Raji (cell line): ENCODE results near the gene GRP.

ENCODE experiments used
- POLR2A ChIP-seq: IDR thresholded peaks from 2 replicates; pipeline ENCODE4 v1.6.1; 2011; ENCODE audit warnings: low read depth, low read length, control low read depth; ENCODE audit not compliant: insufficient read depth

The GRP gene

DNA sequence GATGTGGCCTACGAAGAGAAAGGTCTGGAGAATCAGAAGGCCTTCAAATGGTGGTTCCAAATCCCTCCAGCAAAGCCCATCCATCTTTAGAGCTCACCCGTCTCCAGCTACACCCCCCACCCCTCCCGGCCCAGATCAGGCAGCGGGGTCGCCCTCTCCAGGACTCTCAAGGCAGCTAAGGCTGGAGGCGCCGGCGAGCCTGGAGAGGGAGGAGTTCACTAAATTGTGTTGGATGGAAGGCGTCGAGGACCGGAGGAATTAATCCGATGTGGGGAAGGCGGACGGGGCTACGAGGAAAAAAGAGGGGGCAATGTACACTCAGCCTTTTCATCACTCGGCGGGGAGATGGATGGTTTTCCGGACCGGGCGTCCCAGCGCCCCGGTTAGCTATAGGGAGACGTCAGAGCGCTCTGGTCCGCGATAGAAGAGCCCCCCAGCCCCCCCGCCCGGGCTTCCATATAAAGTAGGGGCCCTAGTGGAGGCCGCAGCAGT lies at the start of gene GRP:
GRP (plus strand) TSS at position 487 of the 492 bp plus-strand sequence. CDS start 108 bp downstream, outside the sequence.
- no peak for TF ChIP-seq POLR2A

DNA sequence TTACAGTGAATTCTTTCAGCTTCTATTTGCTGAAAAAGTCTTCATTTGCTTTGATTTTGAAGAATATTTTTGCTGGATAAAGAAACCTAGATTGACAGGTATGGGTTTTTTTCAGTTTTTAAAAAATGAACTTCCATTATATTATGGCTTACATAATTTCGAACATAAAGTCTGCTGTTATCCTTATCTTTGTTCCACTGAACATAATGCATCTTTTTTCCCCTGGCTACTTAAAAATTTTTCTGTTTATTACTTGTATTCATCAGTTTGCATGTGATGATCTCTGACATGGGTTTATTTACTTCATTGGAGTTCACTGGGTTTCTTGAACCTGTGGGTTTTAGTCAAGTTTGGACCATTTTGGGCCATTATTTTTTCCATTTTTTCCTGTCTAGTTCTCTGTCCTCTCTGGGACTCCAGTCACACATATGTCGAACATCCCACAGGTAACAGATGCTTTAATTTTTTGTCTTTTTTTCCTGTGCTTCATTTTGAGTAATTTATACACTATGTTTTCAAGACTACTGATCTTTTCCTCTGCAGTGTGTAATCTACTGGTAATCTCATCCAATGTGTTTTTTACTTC lies 47.2 kb upstream of the GRP start:
- TF ChIP-seq POLR2A: no peak

DNA sequence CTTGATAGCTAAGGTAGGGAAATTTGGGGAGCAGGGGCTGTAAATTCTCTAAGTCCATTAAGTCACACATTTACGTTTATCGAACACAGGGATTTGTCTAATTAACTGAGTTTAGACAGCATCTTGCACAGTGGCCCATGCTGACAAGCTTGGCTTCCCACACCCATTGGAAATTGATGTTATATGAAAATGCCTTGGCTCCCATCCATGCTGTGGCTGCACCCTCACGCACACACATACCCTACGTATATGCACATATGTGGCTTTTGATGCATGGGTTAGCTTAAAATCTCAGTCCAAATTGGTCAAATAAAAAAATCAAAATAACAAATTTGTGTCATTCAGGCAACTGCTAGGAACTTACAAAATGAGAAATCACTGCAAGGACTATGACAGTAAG lies 42.5 kb upstream of the GRP start:
- TF ChIP-seq POLR2A: no peak

DNA sequence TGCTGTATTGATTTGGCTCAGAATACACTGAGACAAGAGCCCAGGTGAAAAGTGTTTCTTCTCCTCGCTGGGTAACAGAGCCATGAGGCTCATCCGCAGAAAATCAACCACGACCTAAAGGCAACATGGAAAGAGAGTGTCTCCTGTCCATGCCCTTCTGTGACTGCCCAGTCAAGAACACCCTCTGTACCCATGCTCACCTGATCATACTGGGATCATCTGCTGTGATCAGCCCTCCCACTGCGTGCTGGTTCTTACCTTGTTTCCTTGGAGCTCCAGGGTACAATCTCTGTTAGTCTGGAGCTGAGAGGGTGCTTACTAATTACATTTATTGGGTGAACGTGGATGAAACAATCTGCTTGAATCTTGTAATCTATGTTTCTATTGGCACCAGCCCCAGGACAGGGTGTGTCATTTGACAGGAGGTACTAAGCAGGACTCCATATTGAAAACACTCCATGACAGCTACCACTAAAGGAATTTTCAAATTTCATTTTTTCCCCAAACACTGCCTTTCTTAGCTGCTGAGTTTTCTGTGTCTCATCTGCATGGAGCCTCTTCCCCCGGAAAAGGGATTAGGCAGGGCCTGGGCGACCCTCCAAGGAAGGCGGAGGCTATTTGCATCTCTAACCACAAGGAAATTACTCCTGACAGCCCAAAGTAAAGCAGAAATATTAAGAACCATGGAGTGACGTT lies 39.7 kb upstream of the GRP start:
- TF ChIP-seq POLR2A: no peak

DNA sequence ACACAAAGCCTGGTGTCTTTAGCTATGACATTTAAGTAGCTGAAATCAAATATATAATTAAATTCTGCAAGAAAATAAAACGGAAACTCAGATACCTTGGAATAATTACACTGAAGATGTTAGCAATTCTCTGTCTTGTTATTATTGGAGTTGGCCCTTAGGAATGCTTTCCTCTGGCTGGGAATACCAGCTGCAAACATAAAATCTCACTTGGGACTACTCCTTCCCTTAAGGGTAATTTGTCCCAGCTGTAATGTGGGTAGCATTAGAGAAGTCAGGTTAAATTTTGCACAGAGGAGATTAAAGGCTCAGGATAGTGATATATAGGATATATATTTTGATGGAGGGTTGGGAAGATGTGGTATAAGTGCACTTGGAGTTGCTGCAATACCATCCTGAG lies 37.3 kb upstream of the GRP start:
- no peak for TF ChIP-seq POLR2A

DNA sequence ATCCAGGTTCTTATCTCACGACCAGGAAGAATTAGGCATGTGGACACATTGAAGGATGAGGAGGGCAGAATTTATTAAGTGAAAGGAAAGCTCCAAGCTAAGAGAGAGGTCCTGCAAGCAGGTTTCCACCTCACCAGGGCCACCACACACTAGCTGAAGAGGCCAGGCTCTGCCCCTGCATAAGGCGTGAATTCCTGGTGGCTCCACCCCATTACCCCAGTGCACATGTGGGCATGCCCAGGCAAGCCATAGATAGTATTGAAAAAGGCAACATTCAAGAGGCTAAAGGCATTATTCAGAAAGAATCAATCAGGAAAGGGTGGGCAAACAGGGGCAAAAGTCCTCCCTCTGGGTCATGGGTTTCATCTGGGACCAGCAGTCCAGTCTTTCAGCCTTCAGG lies 30.9 kb upstream of the GRP start:
- no peak for TF ChIP-seq POLR2A

DNA sequence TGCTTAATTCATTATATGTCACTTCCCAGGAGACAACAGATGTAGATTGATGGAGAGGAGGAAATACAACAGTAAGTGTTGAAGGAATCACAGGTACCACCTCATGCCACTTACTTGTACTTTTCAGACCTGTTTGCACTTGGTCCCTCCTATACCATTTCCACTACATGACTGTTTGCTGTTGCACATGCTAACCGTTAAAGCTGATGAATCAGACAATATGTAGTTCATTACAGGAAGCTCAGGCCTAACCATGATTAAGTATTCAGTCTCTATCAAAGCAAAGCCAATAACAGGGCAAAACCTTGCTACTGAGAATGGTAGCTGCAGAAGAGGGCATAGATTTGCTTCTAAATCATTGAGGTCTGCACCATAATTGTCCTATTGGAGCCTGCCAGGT lies 30.2 kb upstream of the GRP start:
- no peak for TF ChIP-seq POLR2A

DNA sequence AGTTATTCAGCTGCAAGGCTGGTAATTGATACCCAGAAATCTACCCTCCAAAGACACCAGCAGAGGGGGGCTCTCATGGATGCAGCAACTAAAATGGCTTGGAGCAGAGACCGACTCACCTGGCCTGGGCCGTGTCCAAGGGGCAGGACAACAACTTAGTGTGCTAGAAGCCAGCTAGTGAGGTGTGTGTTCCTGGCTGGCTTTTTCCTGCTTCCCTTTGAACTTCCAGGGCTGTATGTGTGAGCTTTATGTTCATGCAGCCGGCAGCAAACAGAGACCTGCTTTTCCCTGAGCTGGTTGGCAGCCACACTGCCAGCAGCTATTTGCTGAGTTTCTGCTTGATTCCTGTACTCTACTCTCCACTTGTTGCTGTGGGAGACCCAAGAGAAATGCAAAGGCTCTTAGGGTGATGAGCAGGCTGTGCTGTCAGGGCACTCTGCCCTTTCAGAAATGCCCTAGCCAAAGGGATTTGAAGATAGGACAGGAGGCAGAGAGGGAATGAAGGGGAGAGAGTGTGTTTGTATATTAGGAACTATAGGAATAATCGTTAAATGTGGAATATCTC lies 23.7 kb upstream of the GRP start:
- TF ChIP-seq POLR2A: no peak

DNA sequence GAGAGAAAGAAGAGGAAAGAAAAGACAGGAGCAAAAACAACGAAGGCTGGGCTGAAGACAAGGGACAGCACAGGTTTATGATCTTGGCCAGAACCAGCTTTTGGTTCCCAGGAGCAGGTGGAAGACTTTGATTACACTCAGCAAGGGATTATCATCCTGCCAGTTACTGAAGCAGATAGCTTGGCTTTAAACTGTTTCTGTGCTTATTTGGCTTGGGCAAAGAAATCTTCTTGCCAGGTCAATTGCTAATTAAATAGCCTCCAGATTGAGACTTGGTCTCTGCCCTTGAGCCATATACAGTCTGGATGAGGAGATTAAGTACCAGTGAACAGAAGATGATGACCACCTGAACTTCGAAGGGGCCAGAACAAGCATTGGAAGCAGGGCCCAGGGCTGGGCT lies 22.3 kb upstream of the GRP start:
- TF ChIP-seq POLR2A: no peak

DNA sequence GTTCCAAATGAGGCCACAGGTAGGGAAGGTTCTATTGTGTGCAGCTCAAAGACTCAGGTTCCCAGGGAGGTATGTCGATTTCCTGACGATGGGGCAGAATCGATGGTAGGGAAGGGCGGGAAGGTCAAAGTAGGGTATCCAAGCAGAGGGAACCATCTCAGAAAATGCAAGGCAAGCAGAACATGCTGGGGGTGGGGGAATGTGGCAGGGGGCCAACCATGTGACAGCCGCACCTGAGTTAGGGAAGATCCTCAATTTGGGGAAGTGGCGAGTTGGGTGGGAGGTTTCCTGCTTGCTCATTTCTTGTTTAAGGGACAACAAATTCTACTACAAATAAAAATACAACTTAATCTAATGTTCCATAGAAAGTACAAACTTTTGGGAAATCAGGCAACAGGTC lies 21.7 kb upstream of the GRP start:
- no peak for TF ChIP-seq POLR2A

DNA sequence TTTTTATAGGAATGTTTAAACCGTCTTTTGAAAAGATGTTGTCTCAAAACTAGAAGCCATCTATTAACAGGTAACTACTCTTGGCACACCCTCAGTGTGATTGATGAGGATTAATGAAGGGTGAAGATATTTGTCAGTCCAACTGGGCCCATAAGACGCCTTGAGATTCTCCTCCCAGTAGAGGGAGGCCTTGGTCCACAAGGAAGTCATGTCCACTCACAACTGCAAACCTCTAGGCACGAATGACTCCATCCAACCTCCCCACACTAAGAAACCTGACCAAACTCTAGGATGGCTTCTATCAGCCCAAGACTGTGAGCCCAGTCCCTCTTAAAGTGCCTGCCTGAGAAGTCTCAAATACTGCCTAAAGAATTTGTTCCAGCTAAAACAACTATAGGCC lies 19.2 kb upstream of the GRP start:
- TF ChIP-seq POLR2A: no peak

DNA sequence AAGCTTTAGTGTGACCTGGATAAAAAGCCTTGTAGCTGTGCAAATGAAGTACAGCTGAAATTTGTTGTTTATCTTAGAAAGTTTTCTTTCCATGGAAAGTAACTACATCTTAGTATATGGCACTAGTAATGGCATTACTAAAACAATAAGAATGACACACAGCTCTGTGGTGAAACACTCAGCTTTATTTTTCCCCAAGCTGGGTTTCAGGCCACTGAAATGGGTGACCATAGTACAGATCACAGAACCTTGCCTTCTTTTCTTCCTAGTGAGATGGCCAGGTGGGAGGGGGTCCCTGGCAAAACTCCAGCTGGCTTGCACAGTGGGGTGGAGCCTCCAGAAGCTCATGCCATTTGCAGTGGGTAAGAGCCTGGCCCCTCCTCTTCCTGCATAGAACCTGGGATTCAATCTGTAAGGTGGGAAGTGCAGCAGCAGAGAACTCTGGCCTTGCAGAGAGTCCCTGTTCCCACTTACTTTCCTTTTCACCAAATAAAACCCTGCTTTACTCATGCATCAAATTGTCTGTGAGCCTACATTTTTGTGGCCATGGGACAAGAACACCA lies 17.6 kb upstream of the GRP start:
- TF ChIP-seq POLR2A: no peak

DNA sequence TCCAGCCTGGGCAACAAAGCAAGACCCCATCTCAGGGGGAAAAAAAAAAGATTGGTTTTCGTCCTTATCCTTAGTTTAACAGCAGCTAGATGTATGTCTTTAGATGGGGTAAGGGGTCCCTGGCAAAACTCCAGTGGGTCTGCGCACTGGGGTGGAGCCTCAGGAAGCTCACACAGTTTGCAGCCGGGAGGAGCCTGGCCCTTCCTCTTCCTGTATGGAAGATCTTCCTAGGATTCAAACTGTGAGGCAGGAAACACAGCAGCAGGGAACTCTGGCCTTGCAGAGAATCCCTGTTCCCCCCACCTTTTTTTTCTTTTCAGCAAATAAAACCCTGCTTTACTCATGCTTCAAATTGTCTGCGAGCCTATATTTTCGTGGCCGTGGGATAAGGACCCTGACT lies 12.5 kb upstream of the GRP start:
- TF ChIP-seq POLR2A: no peak

DNA sequence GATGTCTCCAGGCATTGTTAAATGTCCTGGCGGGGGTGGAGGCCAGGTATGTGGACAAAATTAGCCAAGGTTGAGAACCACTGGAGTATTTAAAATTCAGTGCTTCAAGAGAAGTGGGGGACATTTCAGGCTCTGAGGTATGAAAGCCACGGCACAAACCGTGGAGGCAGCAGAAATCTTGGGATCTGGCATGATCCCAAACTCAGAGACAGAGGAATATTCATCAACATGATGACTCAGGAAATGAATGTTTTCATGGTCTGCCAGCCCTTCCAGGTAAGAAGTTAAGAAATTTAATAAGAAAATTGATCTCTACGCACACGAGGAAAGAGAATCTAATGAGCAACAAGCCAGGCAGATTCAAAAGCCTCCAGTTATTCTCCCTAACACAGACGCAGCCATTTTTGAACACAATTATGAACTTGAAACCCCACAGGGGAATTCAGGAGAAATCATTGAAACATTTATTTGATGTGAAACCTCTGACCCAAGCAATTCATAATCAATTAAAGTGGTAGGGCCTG lies 11.3 kb upstream of the GRP start:
- TF ChIP-seq POLR2A: no peak

DNA sequence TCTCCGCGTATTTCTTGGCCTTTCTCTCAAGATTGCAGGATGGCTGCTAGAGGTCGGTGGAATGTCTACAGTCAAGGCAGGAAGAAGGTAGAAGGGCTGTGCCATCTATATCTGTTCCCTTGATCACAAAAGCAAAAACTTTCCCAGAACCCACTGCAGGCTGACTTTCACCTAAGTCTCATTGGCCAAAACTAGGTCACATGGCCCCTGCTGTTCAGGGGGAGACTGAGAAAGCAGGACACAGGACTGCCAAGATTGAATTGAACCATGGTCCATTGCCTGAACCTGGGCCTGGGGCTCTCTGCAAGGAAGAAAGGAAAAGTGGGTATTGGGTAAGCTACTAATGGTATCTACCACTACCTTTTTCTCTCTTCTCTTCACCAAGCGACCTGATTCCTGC lies 9.7 kb upstream of the GRP start:
- no peak for TF ChIP-seq POLR2A

DNA sequence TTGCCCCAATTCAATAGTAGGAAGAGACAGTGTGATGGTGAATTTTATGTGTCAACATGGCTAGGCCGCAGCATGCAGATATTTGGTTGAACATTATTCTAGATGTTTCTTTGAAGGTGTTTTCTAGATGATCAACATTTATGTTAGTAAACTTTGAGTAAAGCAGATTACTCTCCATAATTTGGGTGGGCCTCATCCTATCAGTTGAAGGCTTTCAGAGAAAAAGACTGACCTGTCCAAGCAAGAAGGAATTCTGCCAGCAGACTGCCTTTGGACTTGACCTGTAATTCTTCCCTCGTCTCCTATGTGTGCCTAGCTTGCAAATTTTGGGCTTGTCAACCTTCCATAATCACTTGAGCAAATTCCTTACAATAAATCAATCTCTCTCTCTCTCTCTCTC lies 8.3 kb upstream of the GRP start:
- no peak for TF ChIP-seq POLR2A
